ENCODE measurements around the gene C5orf34. TPM values are rescaled to one million over a fixed set of nuclear protein-coding genes. Genes with fewer than 3 reads are reported as not detected.

Gene C5orf34
- total and polyA plus RNA-seq, 2 donors (not counting 3 experiments of a cell fraction or from before 2014, with no cell fraction given): 2.1 to 6.5 TPM

- no peak overlapping the region for H3K27ac ChIP-seq (ENCODE audit: insufficient read depth, low read depth, low read length)
- H3K27me3 ChIP-seq (ENCODE audit: control insufficient read depth in 2 of 2, insufficient read depth in 2 of 2, low read length in 2 of 2): no peaks in the 10 kb centered on the region
- TF ChIP-seq MYC (IDR thresholded peaks at IDR 0.05; ENCODE audit: low read depth, low read length): no peak
- no peak for TF ChIP-seq CTCF (IDR thresholded peaks at IDR 0.05; ENCODE audit: extremely low read depth in 1 of 2, insufficient read depth in 1 of 2, low read depth in 1 of 2, low read length in 2 of 2)
- no peak for TF ChIP-seq MAX (IDR thresholded peaks at IDR 0.05; ENCODE audit: insufficient read depth, insufficient read length)
- TF ChIP-seq POLR2AphosphoS5 (IDR thresholded peaks at IDR 0.05; ENCODE audit: insufficient read depth, low read depth, low read length): no peak
- TF ChIP-seq POLR2A (IDR thresholded peaks at IDR 0.05; ENCODE audit: low read depth, low read length): no peak
- TF ChIP-seq EZH2 (IDR thresholded peaks at IDR 0.05; ENCODE audit: borderline replicate concordance, low read depth, low read length, severe bottlenecking): no peak
- no peak for TF ChIP-seq FOS (IDR thresholded peaks at IDR 0.05; ENCODE audit: borderline replicate concordance, insufficient read depth, low read length)
- no peak for TF ChIP-seq GATA2 (IDR thresholded peaks at IDR 0.05; ENCODE audit: insufficient read depth, insufficient read length, low read depth, low read length)
- H3K9ac ChIP-seq (replicated peaks; ENCODE audit: extremely low read depth, insufficient read depth, low read length): no peak overlapping the region
- dilution Hi-C loops (cut with MboI; ENCODE audit: extremely low pct_ligation_motif_present, low sequenced_read_pairs): no loop called here
- ChIA-PET POLR2A (no interaction called here), CTCF (no interaction called here)
- H2AFZ ChIP-seq (ENCODE audit: low read depth, low read length): no peak overlapping the region
- DNase-seq (ENCODE audit: low read depth, low spot score) (no peak), FAIRE-seq (no peak)
- H3K4me2 ChIP-seq (ENCODE audit: insufficient read depth, low read length): no peak overlapping the region
- H3K9me1 ChIP-seq (replicated peaks; ENCODE audit: control insufficient read depth, extremely low read depth, insufficient read depth, low read length): no peaks in the 10 kb centered on the region
- no TSS peak for BruUV-seq (replicated peaks)
- H3K4me3 ChIP-seq (replicated peaks in 1 of 3; ENCODE audit: insufficient read depth in 1 of 3, low read depth in 1 of 3, low read length in 3 of 3): no peak overlapping the region
- H4K20me1 ChIP-seq (replicated peaks; ENCODE audit: control insufficient read depth, extremely low read depth, insufficient read depth, low read length): no peaks in the 10 kb centered on the region
- H3K4me1 ChIP-seq (ENCODE audit: control insufficient read depth, extremely low read depth, insufficient read depth, low read length): no peaks in the 10 kb centered on the region
- no peaks in the 10 kb centered on the region for H3K79me2 ChIP-seq (ENCODE audit: control insufficient read depth, insufficient read depth, low read length)
- intact Hi-C loops (cut with micrococcal nuclease): no loop called here
- no peaks in the 10 kb centered on the region for H3K9me3 ChIP-seq (replicated peaks; ENCODE audit: control insufficient read depth, insufficient read depth, low read length)
- H3K36me3 ChIP-seq (ENCODE audit: control insufficient read depth in 2 of 2, extremely low read depth in 1 of 2, insufficient read depth in 2 of 2, low read length in 2 of 2): peaks cover 0 to 6% of the 10 kb centered on the region in 2 experiments
These were observed 23.6 kb downstream of the C5orf34 start for GRCh38 chr5:43491326-43491725.
